ENCODE measurements around the gene SLC17A3.

Gene SLC17A3

GRCh38 chr6:25913741-25914140 is 39.7 kb upstream of the SLC17A3 start:
- TF ChIP-seq CTCF (IDR thresholded peaks at IDR 0.05; ENCODE audit: extremely low read depth, missing control alignments): no peak

GRCh38 chr6:25911351-25911750 is 37.3 kb upstream of the SLC17A3 start:
- no peak for DNase-seq (ENCODE audit: low spot score)
- TF ChIP-seq CTCF (IDR thresholded peaks at IDR 0.05; ENCODE audit: extremely low read depth, missing control alignments): no peak

More at GRCh38 chr6:25913741-25914140, 39.7 kb upstream of the SLC17A3 start:
- DNase-seq (ENCODE audit: low spot score): no peak

- no peak for DNase-seq (ENCODE audit: low spot score)
- no peak for TF ChIP-seq CTCF (IDR thresholded peaks at IDR 0.05; ENCODE audit: extremely low read depth, missing control alignments)
Observed at GRCh38 chr6:25907475-25908014, 33.5 kb upstream of the SLC17A3 start.

- no peak for DNase-seq (ENCODE audit: low spot score)
Observed at GRCh38 chr6:25903467-25904099, 29.5 kb upstream of the SLC17A3 start.

GRCh38 chr6:25902071-25902470 is 28.0 kb upstream of the SLC17A3 start:
- TF ChIP-seq CTCF (IDR thresholded peaks at IDR 0.05; ENCODE audit: extremely low read depth, missing control alignments): no peak
- no peak for DNase-seq (ENCODE audit: low spot score)

More at GRCh38 chr6:25903467-25904099, 29.5 kb upstream of the SLC17A3 start:
- TF ChIP-seq CTCF (IDR thresholded peaks at IDR 0.05; ENCODE audit: extremely low read depth, missing control alignments): no peak

GRCh38 chr6:25900843-25901242 is 26.8 kb upstream of the SLC17A3 start:
- TF ChIP-seq CTCF (IDR thresholded peaks at IDR 0.05; ENCODE audit: extremely low read depth, missing control alignments): no peak
- no peak for DNase-seq (ENCODE audit: low spot score)

GRCh38 chr6:25899580-25900408 is 25.8 kb upstream of the SLC17A3 start:
- DNase-seq (ENCODE audit: low spot score): no peak
- no peak for TF ChIP-seq CTCF (IDR thresholded peaks at IDR 0.05; ENCODE audit: extremely low read depth, missing control alignments)

All from GM20000 (cell line).